MM.1S (cell line): ENCODE data around the gene AP1G2.

ENCODE experiments used
- DNase-seq: peaks from one replicate; pipeline ENCODE4 v3.0.0-alpha.2; 2015
- H2AFZ ChIP-seq: fragments of 300-600 bp; sonication (generic); 2 replicates; pipeline ENCODE4 v1.6.0; 2016; ENCODE audit warnings: antibody characterized with exemption, low read length
- H3F3A ChIP-seq: fragments of 300-600 bp; sonication (generic); 2 replicates; pipeline ENCODE4 v1.6.1; 2016; ENCODE audit warnings: mild to moderate bottlenecking, antibody characterized with exemption, low read length, moderate library complexity, mixed read lengths; ENCODE audit not compliant: insufficient read depth
- H3K27ac ChIP-seq: fragments of 300-600 bp; sonication (generic); 2 replicates; pipeline ENCODE4 v1.5.1; 2016; ENCODE audit warnings: mild to moderate bottlenecking, low read length
- H3K27me3 ChIP-seq: fragments of 300-600 bp; sonication (generic); replicated peaks from 2 replicates; pipeline ENCODE4 v1.6.0; 2016; ENCODE audit warnings: low read length; ENCODE audit not compliant: insufficient read depth
- H3K36me3 ChIP-seq: fragments of 300-600 bp; sonication (generic); replicated peaks from 2 replicates; pipeline ENCODE4 v1.6.1; 2016; ENCODE audit warnings: mild to moderate bottlenecking, low read length, mixed read lengths; ENCODE audit not compliant: insufficient read depth
- H3K4me1 ChIP-seq: fragments of 300-600 bp; sonication (generic); 2 replicates; pipeline ENCODE4 v1.6.1; 2016; ENCODE audit warnings: low read length, mixed read lengths
- H3K4me2 ChIP-seq: fragments of 300-600 bp; sonication (generic); 2 replicates; pipeline ENCODE4 v1.6.0; 2016; ENCODE audit warnings: low read depth, low read length
- H3K4me3 ChIP-seq: fragments of 300-600 bp; sonication (generic); 2 replicates; pipeline ENCODE4 v1.5.1; 2016; ENCODE audit warnings: low read length, mixed read lengths
- H3K79me2 ChIP-seq: fragments of 300-600 bp; sonication (generic); 2 replicates; pipeline ENCODE4 v1.6.1; 2016; ENCODE audit warnings: mixed run types, low read length, mixed read lengths
- H3K9ac ChIP-seq: fragments of 300-600 bp; sonication (generic); 2 replicates; pipeline ENCODE4 v1.6.1; 2016; ENCODE audit warnings: low read length, mixed read lengths
- H3K9me2 ChIP-seq: fragments of 300-600 bp; sonication (generic); replicated peaks from 2 replicates; pipeline ENCODE4 v1.6.1; 2016; ENCODE audit warnings: mild to moderate bottlenecking, low read length, mixed read lengths; ENCODE audit not compliant: insufficient read depth
- H3K9me3 ChIP-seq: fragments of 300-600 bp; sonication (generic); replicated peaks from 2 replicates; pipeline ENCODE4 v1.6.1; 2016; ENCODE audit warnings: mild to moderate bottlenecking, low read length, mixed read lengths; ENCODE audit not compliant: insufficient read depth
- H4K20me1 ChIP-seq: fragments of 300-600 bp; sonication (generic); 2 replicates; pipeline ENCODE4 v1.6.1; 2016; ENCODE audit warnings: mild to moderate bottlenecking, low read length, moderate library complexity, mixed read lengths; ENCODE audit not compliant: insufficient read depth
- EZH2 ChIP-seq: fragments of 300-600 bp; sonication (generic); optimal IDR thresholded peaks from 2 replicates; pipeline ENCODE3; 2017; ENCODE audit warnings: low read depth, mild to moderate bottlenecking, antibody characterized with exemption, low read length, mixed read lengths
- EZH2phosphoT487 ChIP-seq: fragments of 300-600 bp; sonication (generic); IDR thresholded peaks from 2 replicates; pipeline ENCODE4 v1.6.1; 2018; ENCODE audit warnings: antibody characterized with exemption, low read length
- TF ChIP-seq, protein P1 (sequence below): fragments of 300-600 bp; sonication (generic); IDR thresholded peaks from 2 replicates; pipeline ENCODE4 v1.5.1; 2016; ENCODE audit warnings: antibody characterized with exemption, low read length, mixed read lengths

The AP1G2 gene

GRCh38 chr14:23613242-23614070 is 45.9 kb upstream of the AP1G2 start:
- Histone ChIP-seq H3K9me3 (no peaks in the 10 kb centered on the region), H2AFZ (no peak overlapping the region), H3K79me2 (no peaks in the 10 kb centered on the region), H3F3A (no peaks in the 10 kb centered on the region), H3K4me2 (no peak overlapping the region), H3K27me3 (no peaks in the 10 kb centered on the region), H3K9ac (no peak overlapping the region), H3K36me3 (no peaks in the 10 kb centered on the region), H3K9me2 (no peaks in the 10 kb centered on the region), H3K4me1 (no peaks in the 10 kb centered on the region), H3K27ac (no peak overlapping the region), H3K4me3 (no peak overlapping the region), H4K20me1 (no peaks in the 10 kb centered on the region)
- TF ChIP-seq EZH2 (no peak), EZH2phosphoT487 (no peak)
- TF ChIP-seq, protein P1, sequence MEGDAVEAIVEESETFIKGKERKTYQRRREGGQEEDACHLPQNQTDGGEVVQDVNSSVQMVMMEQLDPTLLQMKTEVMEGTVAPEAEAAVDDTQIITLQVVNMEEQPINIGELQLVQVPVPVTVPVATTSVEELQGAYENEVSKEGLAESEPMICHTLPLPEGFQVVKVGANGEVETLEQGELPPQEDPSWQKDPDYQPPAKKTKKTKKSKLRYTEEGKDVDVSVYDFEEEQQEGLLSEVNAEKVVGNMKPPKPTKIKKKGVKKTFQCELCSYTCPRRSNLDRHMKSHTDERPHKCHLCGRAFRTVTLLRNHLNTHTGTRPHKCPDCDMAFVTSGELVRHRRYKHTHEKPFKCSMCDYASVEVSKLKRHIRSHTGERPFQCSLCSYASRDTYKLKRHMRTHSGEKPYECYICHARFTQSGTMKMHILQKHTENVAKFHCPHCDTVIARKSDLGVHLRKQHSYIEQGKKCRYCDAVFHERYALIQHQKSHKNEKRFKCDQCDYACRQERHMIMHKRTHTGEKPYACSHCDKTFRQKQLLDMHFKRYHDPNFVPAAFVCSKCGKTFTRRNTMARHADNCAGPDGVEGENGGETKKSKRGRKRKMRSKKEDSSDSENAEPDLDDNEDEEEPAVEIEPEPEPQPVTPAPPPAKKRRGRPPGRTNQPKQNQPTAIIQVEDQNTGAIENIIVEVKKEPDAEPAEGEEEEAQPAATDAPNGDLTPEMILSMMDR: no peak
- DNase-seq: no peak

- Histone ChIP-seq H3K27ac (no peak overlapping the region), H3K36me3 (no peaks in the 10 kb centered on the region), H4K20me1 (no peaks in the 10 kb centered on the region), H3K27me3 (no peaks in the 10 kb centered on the region), H3K4me1 (no peaks in the 10 kb centered on the region), H2AFZ (no peak overlapping the region), H3K79me2 (no peaks in the 10 kb centered on the region), H3K9me3 (no peaks in the 10 kb centered on the region), H3K4me2 (no peak overlapping the region), H3F3A (no peaks in the 10 kb centered on the region), H3K9ac (no peak overlapping the region), H3K4me3 (no peak overlapping the region), H3K9me2 (no peaks in the 10 kb centered on the region)
- no peak for DNase-seq
- TF ChIP-seq, protein P1: no peak
- TF ChIP-seq EZH2phosphoT487: no peak
- no peak for TF ChIP-seq EZH2
Observed at GRCh38 chr14:23612802-23613201, 45.2 kb upstream of the AP1G2 start.

- Histone ChIP-seq H3K9me2 (no peaks in the 10 kb centered on the region), H3K4me3 (no peak overlapping the region), H3K27me3 (no peaks in the 10 kb centered on the region), H3F3A (no peaks in the 10 kb centered on the region), H2AFZ (no peak overlapping the region), H3K9me3 (no peaks in the 10 kb centered on the region), H3K4me2 (no peak overlapping the region), H3K4me1 (no peaks in the 10 kb centered on the region), H3K27ac (no peak overlapping the region), H3K9ac (no peak overlapping the region), H3K79me2 (no peaks in the 10 kb centered on the region), H3K36me3 (no peaks in the 10 kb centered on the region), H4K20me1 (no peaks in the 10 kb centered on the region)
- DNase-seq: no peak
- TF ChIP-seq EZH2 (no peak), EZH2phosphoT487 (no peak)
- TF ChIP-seq, protein P1: no peak
Observed at GRCh38 chr14:23612354-23612732, 44.8 kb upstream of the AP1G2 start.
